Activated B cell treated with CpG ODN at 0.5 μM for 24 hours (primary cell): ENCODE measurements around the gene CTBP2. TPM values are rescaled to one million over a fixed set of nuclear protein-coding genes. Genes with fewer than 3 reads are reported as not detected.

Experiments
- ATAC-seq: fragments of 200-7000 bp; cut with Tn5 transposase; one replicate; pipeline ENCODE4 v1.10.0; 2021; ENCODE audit warnings: low read depth, mild to moderate bottlenecking, moderate library complexity
- CTCF ChIA-PET: fragments of 350-600 bp; sonication (Branson Sonifier 250); formaldehyde crosslinking; loops from one replicate; lab custom pipeline; 2021; ENCODE audit warnings: antibody characterized with exemption; lab: Charles Lee
- POLR2A ChIA-PET: fragments of 350-600 bp; sonication (Branson Sonifier 250); formaldehyde crosslinking; loops from one replicate; lab custom pipeline; 2021; ENCODE audit warnings: antibody characterized with exemption; lab: Charles Lee
- DNase-seq: peaks from one replicate; pipeline ENCODE4 v3.0.0; 2022
- H3K27ac Mint-ChIP-seq: one replicate; pipeline ENCODE4 v1.8.0; 2020; ENCODE audit warnings: mixed read lengths
- H3K27me3 Mint-ChIP-seq: one replicate; pipeline ENCODE4 v1.8.0; 2021; ENCODE audit warnings: mixed read lengths
- H3K36me3 Mint-ChIP-seq: one replicate; pipeline ENCODE4 v1.8.0; 2021; ENCODE audit warnings: low read depth, mixed read lengths
- H3K4me1 Mint-ChIP-seq: one replicate; pipeline ENCODE4 v1.8.0; 2021; ENCODE audit warnings: mixed read lengths
- H3K4me3 Mint-ChIP-seq: one replicate; pipeline ENCODE4 v1.8.0; 2020; ENCODE audit warnings: mild to moderate bottlenecking, mixed read lengths
- H3K9me3 Mint-ChIP-seq: one replicate; pipeline ENCODE4 v1.8.0; 2020; ENCODE audit warnings: mixed read lengths
- intact Hi-C: fragments of 100-400 bp; cut with micrococcal nuclease; formaldehyde crosslinking; loops from one replicate; pipeline ENCODE4 v1.15.1; 2024
- total RNA-seq: library from RNA; stranded (reverse); gene quantifications from 2 replicates; pipeline ENCODE4 v1.2.3, GENCODE V29; 2022
- TF ChIP-seq, protein P1 (sequence below): fragments of 200-600 bp; IDR thresholded peaks from one replicate; pipeline ENCODE4 v1.8.0; 2022; ENCODE audit warnings: antibody characterized with exemption, mild to moderate bottlenecking

CTBP2 gene
- total RNA-seq, 1 donor from 2014 or later = 0.42 TPM

GRCh38 chr10:125118701-125119100 lies 41.7 kb downstream of the CTBP2 start:
- DNase-seq (no peak), ATAC-seq (no peak)
- H3K4me3 Mint-ChIP-seq = no peak overlapping the region
- no peaks in the 10 kb centered on the region for H3K9me3 Mint-ChIP-seq
- TF ChIP-seq, protein P1, sequence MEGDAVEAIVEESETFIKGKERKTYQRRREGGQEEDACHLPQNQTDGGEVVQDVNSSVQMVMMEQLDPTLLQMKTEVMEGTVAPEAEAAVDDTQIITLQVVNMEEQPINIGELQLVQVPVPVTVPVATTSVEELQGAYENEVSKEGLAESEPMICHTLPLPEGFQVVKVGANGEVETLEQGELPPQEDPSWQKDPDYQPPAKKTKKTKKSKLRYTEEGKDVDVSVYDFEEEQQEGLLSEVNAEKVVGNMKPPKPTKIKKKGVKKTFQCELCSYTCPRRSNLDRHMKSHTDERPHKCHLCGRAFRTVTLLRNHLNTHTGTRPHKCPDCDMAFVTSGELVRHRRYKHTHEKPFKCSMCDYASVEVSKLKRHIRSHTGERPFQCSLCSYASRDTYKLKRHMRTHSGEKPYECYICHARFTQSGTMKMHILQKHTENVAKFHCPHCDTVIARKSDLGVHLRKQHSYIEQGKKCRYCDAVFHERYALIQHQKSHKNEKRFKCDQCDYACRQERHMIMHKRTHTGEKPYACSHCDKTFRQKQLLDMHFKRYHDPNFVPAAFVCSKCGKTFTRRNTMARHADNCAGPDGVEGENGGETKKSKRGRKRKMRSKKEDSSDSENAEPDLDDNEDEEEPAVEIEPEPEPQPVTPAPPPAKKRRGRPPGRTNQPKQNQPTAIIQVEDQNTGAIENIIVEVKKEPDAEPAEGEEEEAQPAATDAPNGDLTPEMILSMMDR = no peak
- intact Hi-C loops = no loop called here
- no peaks in the 10 kb centered on the region for H3K36me3 Mint-ChIP-seq
- ChIA-PET CTCF (no interaction called here), POLR2A (no interaction called here)
- no peaks in the 10 kb centered on the region for H3K4me1 Mint-ChIP-seq
- no peak overlapping the region for H3K27ac Mint-ChIP-seq
- H3K27me3 Mint-ChIP-seq = peaks cover 7% of the 10 kb centered on the region

GRCh38 chr10:125118011-125118611 lies 42.3 kb downstream of the CTBP2 start:
- Mint-ChIP-seq H3K4me3 (no peak overlapping the region), H3K36me3 (no peaks in the 10 kb centered on the region), H3K27me3 (peaks cover 7% of the 10 kb centered on the region), H3K4me1 (no peaks in the 10 kb centered on the region), H3K9me3 (no peaks in the 10 kb centered on the region), H3K27ac (no peak overlapping the region)
- TF ChIP-seq, protein P1 = no peak
- no peak for ATAC-seq
- no peak for DNase-seq
- ChIA-PET CTCF (no interaction called here), POLR2A (no interaction called here)
- intact Hi-C loops = no loop called here

DNA sequence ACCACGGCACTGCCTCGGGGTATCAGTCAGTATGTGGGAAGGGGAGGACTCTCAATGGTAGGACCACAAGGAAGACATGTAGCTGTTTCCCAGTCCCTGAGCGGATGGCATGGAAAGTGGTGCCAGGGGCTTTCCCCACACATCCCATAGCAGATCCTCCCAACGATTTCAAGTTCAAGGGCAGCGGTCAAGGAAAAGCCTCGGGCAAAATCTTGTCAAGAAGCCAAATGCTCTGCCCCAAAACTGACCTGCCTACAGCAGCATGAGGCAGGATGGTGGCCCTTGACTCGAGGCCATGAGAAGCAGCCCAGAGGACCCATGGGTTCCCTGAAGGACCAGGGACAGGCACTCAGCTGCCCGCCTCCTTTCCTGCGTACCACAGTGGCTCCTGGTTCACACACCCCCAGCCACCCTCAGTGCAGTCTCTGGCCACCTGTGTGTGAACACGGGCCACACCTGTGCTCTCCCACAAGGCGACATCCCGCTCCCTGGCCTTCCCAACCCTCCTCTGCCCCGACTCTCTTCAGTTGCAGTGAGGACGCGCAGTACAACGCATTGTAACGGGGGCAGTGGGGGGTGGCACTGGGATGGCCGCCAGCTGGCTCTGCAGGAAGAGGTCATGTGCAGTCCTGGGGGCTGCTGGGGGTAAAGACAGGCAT lies 43.6 kb downstream of the CTBP2 start:
- POLR2A ChIA-PET = no interaction called here
- H3K27me3 Mint-ChIP-seq = peaks cover 7% of the 10 kb centered on the region
- no peak overlapping the region for H3K27ac Mint-ChIP-seq
- CTCF ChIA-PET = no interaction called here
- no peak overlapping the region for H3K4me3 Mint-ChIP-seq
- ATAC-seq (no peak), DNase-seq (no peak)
- intact Hi-C loops = no loop called here
- no peaks in the 10 kb centered on the region for H3K9me3 Mint-ChIP-seq
- no peaks in the 10 kb centered on the region for H3K4me1 Mint-ChIP-seq
- TF ChIP-seq, protein P1 = no peak
- no peaks in the 10 kb centered on the region for H3K36me3 Mint-ChIP-seq

GRCh38 chr10:125116041-125116649 lies 44.2 kb downstream of the CTBP2 start:
- CTCF ChIA-PET = no interaction called here

DNA sequence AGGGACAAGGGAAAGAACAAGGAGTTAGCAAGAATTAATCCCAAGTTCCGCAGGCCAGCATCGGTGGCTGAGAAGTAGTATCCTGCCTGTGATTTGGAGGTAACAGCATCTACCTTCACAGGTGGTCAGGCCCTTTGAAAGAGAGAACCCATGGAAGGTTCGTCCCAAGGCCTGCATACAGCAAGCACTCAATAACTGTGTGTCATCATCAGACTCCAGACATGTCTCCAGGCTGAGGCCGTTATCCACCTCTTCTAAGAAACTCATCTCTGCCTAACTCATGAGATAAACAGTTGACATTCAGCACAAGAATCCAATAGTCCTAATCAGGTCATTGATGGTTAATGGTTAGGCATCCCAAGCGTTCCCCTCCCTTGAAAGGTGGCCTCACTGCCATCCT lies 45.0 kb downstream of the CTBP2 start:
- peaks cover 7% of the 10 kb centered on the region for H3K27me3 Mint-ChIP-seq
- ATAC-seq (no peak), DNase-seq (no peak)
- intact Hi-C loops = no loop called here
- H3K9me3 Mint-ChIP-seq = no peaks in the 10 kb centered on the region
- H3K27ac Mint-ChIP-seq = no peak overlapping the region
- H3K4me3 Mint-ChIP-seq = no peak overlapping the region
- no peaks in the 10 kb centered on the region for H3K36me3 Mint-ChIP-seq
- H3K4me1 Mint-ChIP-seq = no peaks in the 10 kb centered on the region
- ChIA-PET CTCF (no interaction called here), POLR2A (no interaction called here)
- TF ChIP-seq, protein P1 = no peak

More at GRCh38 chr10:125116041-125116649, 44.2 kb downstream of the CTBP2 start:
- POLR2A ChIA-PET = no interaction called here
- Mint-ChIP-seq H3K27ac (no peak overlapping the region), H3K4me1 (no peaks in the 10 kb centered on the region), H3K36me3 (no peaks in the 10 kb centered on the region), H3K9me3 (no peaks in the 10 kb centered on the region), H3K27me3 (peaks cover 7% of the 10 kb centered on the region), H3K4me3 (no peak overlapping the region)
- DNase-seq = no peak
- TF ChIP-seq, protein P1 = no peak
- intact Hi-C loops = no loop called here
- ATAC-seq = no peak
